OCI-LY1 (cell line): ENCODE data around the gene CA7.

Experiments used
- EZH2 ChIP-seq: fragments of 200-600 bp; sonication (generic), shearing (Covaris generic); IDR thresholded peaks from 2 replicates; pipeline ENCODE4 v1.8.0; 2017; ENCODE audit warnings: borderline replicate concordance, mixed run types, mild to moderate bottlenecking, antibody characterized with exemption, low read length, moderate library complexity, mixed read lengths
- TF ChIP-seq, protein P1 (sequence below): fragments of 200-600 bp; sonication (generic), shearing (Covaris generic); IDR thresholded peaks from 2 replicates; pipeline ENCODE4 v1.5.1; 2017; ENCODE audit warnings: mild to moderate bottlenecking, antibody characterized with exemption, low read length, moderate library complexity, mixed read lengths

DNA sequence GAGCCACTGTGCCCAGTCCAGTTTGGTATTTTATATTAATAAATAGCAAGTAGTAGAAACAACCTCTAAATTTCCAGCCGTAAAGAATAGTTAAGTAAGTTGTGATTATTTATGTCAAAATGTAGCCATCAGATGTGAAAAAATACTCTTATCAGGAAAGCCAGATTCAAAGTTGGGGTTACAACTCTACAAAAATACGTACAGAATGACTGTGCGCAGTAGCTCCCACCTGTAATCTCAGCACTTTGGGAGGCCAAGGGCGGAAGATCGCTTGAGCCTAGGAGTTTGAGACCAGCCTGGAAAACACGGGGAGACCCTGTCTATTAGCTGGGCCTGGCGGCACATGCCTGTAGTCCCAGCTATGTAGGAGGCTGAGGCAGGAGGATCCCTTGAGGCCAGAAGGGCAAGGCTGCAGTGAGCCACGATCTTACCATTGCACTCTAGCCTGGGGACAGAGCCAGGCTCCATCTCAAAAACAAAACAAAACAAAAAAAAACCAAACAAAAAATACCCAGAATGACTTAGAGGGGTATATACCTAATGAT lies 37.8 kb downstream of the CA7 start:
- TF ChIP-seq, protein P1, sequence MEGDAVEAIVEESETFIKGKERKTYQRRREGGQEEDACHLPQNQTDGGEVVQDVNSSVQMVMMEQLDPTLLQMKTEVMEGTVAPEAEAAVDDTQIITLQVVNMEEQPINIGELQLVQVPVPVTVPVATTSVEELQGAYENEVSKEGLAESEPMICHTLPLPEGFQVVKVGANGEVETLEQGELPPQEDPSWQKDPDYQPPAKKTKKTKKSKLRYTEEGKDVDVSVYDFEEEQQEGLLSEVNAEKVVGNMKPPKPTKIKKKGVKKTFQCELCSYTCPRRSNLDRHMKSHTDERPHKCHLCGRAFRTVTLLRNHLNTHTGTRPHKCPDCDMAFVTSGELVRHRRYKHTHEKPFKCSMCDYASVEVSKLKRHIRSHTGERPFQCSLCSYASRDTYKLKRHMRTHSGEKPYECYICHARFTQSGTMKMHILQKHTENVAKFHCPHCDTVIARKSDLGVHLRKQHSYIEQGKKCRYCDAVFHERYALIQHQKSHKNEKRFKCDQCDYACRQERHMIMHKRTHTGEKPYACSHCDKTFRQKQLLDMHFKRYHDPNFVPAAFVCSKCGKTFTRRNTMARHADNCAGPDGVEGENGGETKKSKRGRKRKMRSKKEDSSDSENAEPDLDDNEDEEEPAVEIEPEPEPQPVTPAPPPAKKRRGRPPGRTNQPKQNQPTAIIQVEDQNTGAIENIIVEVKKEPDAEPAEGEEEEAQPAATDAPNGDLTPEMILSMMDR, result no peak
- TF ChIP-seq EZH2, result no peak
